ENCODE results near the gene SMAD4.

GRCh38 chr18:50994031-50994430, 36.0 kb upstream of the SMAD4 start:
- no peak for TF ChIP-seq NFIC (IDR thresholded peaks at IDR 0.05)
- TF ChIP-seq REST (IDR thresholded peaks at IDR 0.05; ENCODE audit: low read depth) = no peak
- TF ChIP-seq ZBTB7A (IDR thresholded peaks at IDR 0.05; ENCODE audit: low read depth) = no peak
- TF ChIP-seq RAD21 (IDR thresholded peaks at IDR 0.05; ENCODE audit: low read depth) = no peak
- TF ChIP-seq MAX (IDR thresholded peaks at IDR 0.05) = no peak
- TF ChIP-seq TAF1 (IDR thresholded peaks at IDR 0.05; ENCODE audit: low read depth) = no peak
- no peak for TF ChIP-seq EP300 (IDR thresholded peaks at IDR 0.05; ENCODE audit: borderline replicate concordance)
- no peak for TF ChIP-seq TEAD4 (IDR thresholded peaks at IDR 0.05)
- no peak for TF ChIP-seq CEBPB (IDR thresholded peaks at IDR 0.05)
- TF ChIP-seq YY1 (IDR thresholded peaks at IDR 0.05; ENCODE audit: low read depth) = no peak

Data from Ishikawa (cell line).